BJ (cell line): ENCODE results near the gene ZDHHC7. TPM values are rescaled to one million over a fixed set of nuclear protein-coding genes. Genes with fewer than 3 reads are reported as not detected.

Source experiments
- CTCF ChIA-PET: fragments of 350-600 bp; formaldehyde crosslinking; extraction: SDS; loops from one replicate; lab custom pipeline; 2021; ENCODE audit warnings: antibody characterized with exemption, inconsistent platforms; lab: Yijun Ruan, JAX
- POLR2A ChIA-PET: fragments of 300-600 bp; sonication (Branson Sonifier 250); formaldehyde crosslinking; extraction: SDS; loops from one replicate; lab custom pipeline; 2021; ENCODE audit warnings: antibody characterized with exemption; lab: Charles Lee
- DNase-seq: peaks from one replicate; pipeline ENCODE4 v3.0.0-alpha.2; 2011; ENCODE audit warnings: low read depth
- H3K27me3 ChIP-seq: 2 replicates; pipeline ENCODE4 v1.6.0; 2011; ENCODE audit warnings: low read length; ENCODE audit not compliant: control insufficient read depth, insufficient read depth
- H3K36me3 ChIP-seq: 2 replicates; pipeline ENCODE4 v1.5.1; 2011; ENCODE audit warnings: low read length; ENCODE audit not compliant: control insufficient read depth, insufficient read depth
- H3K4me3 ChIP-seq: 2 replicates; pipeline ENCODE4 v1.5.1; 2011; ENCODE audit warnings: low read depth, mild to moderate bottlenecking, control low read depth, low read length
- CTCF ChIP-seq: IDR thresholded peaks from 2 replicates; pipeline ENCODE4 v1.5.1; 2011; ENCODE audit warnings: low read depth, mild to moderate bottlenecking, control low read depth, inconsistent platforms, low read length, moderate library complexity; ENCODE audit not compliant: insufficient read depth
- polyA plus RNA-seq: library from polyadenylated mRNA; depleted of rRNA; stranded (reverse); fragments of >200 nt; gene quantifications from 2 replicates; pipeline ENCODE4 v1.2.3, GENCODE V29; 2011

ZDHHC7 gene
- polyA plus RNA-seq, 1 experiment: 111 TPM

GRCh38 chr16:85006639-85007038 is 4.7 kb downstream of the ZDHHC7 start:
- ChIA-PET CTCF (interaction anchor here (1.0 kb wide), 1 partner anchor 102 kb away, joined by 3 read pairs; no protein-coding TSS in a partner anchor), POLR2A (no interaction called here)
- Histone ChIP-seq H3K36me3 (peaks cover 2% of the 10 kb centered on the region), H3K27me3 (no peaks in the 10 kb centered on the region), H3K4me3 (no peak overlapping the region)
- no peak for TF ChIP-seq CTCF
- no peak for DNase-seq

GRCh38 chr16:85005285-85006069 is 5.9 kb downstream of the ZDHHC7 start:
- H3K4me3 ChIP-seq: no peak overlapping the region

GRCh38 chr16:85004587-85005205 is 6.6 kb downstream of the ZDHHC7 start:
- CTCF ChIA-PET: interaction anchor here (0.6 to 1.0 kb wide), 3 partner anchors 11 to 168 kb away, joined by 3 read pairs; no protein-coding TSS in a partner anchor
- DNase-seq: peak; percentile 74
- H3K4me3 ChIP-seq: no peak overlapping the region; the same call in 1 of the 2 replicates
- H3K27me3 ChIP-seq: no peaks in the 10 kb centered on the region
- POLR2A ChIA-PET: no interaction called here
- TF ChIP-seq CTCF: no peak
- peaks cover 3% of the 10 kb centered on the region for H3K36me3 ChIP-seq

More at GRCh38 chr16:85005285-85006069, 5.9 kb downstream of the ZDHHC7 start:
- ChIA-PET POLR2A (no interaction called here), CTCF (interaction anchor here (1.0 kb wide), 2 partner anchors 30 to 34 kb away, joined by 3 to 5 read pairs; no protein-coding TSS in a partner anchor)
- no peaks in the 10 kb centered on the region for H3K27me3 ChIP-seq
- DNase-seq: no peak
- no peak for TF ChIP-seq CTCF
- peaks cover 3% of the 10 kb centered on the region for H3K36me3 ChIP-seq

- H3K36me3 ChIP-seq: peaks cover 3% of the 10 kb centered on the region
- H3K27me3 ChIP-seq: no peaks in the 10 kb centered on the region
- TF ChIP-seq CTCF: no peak
- H3K4me3 ChIP-seq: no peak overlapping the region
- ChIA-PET POLR2A (no interaction called here), CTCF (interaction anchor here (0.6 to 1.0 kb wide), 4 partner anchors 10 to 169 kb away, joined by 3 read pairs; no protein-coding TSS in a partner anchor)
- DNase-seq: no peak
These were observed 7.4 kb downstream of the ZDHHC7 start for GRCh38 chr16:85003725-85004586.
